Measurements from ENCODE around the gene ST3GAL5. TPM values are rescaled to one million over a fixed set of nuclear protein-coding genes. Genes with fewer than 3 reads are reported as not detected.

The ST3GAL5 gene
- total and polyA plus RNA-seq, 12 donors: 2.0 to 11.8 (median 3.8) TPM

- H3K4me3 ChIP-seq: peak overlapping the region in 2 of 10 donors; percentile 22 to 31
- H3K27me3 ChIP-seq: peaks cover 0 to 6% (median 0%) of the 10 kb centered on the region in 7 donors
- H3K4me1 ChIP-seq: peaks cover 0 to 12% (median 8%) of the 10 kb centered on the region in 9 donors
- 28 to 30% methylated on average over 20 of the region's 20 CpGs for WGBS, 2 donors
- no peaks in the 10 kb centered on the region for H3K36me3 ChIP-seq
- H3K9me3 ChIP-seq: no peaks in the 10 kb centered on the region
- H3K27ac ChIP-seq: peak overlapping the region in 1 of 10 donors; percentile 22
- ATAC-seq (peak; percentile 88 to 97 (median 93)), DNase-seq (peak; percentile 73 to 80)
- intact Hi-C loops (cut with DNase I): loop anchor here (1.0 to 5.0 kb wide), 6 partner anchors 45 to 254 kb away; partner anchors contain the start of gene ST3GAL5 (in 4 of the 10)
- TF ChIP-seq, protein P1, sequence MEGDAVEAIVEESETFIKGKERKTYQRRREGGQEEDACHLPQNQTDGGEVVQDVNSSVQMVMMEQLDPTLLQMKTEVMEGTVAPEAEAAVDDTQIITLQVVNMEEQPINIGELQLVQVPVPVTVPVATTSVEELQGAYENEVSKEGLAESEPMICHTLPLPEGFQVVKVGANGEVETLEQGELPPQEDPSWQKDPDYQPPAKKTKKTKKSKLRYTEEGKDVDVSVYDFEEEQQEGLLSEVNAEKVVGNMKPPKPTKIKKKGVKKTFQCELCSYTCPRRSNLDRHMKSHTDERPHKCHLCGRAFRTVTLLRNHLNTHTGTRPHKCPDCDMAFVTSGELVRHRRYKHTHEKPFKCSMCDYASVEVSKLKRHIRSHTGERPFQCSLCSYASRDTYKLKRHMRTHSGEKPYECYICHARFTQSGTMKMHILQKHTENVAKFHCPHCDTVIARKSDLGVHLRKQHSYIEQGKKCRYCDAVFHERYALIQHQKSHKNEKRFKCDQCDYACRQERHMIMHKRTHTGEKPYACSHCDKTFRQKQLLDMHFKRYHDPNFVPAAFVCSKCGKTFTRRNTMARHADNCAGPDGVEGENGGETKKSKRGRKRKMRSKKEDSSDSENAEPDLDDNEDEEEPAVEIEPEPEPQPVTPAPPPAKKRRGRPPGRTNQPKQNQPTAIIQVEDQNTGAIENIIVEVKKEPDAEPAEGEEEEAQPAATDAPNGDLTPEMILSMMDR (IDR thresholded peaks at IDR 0.05): peak; percentile 83 to 95 (median 94)
Observed at GRCh38 chr2:85826990-85827878, 61.6 kb downstream of the ST3GAL5 start.

DNA sequence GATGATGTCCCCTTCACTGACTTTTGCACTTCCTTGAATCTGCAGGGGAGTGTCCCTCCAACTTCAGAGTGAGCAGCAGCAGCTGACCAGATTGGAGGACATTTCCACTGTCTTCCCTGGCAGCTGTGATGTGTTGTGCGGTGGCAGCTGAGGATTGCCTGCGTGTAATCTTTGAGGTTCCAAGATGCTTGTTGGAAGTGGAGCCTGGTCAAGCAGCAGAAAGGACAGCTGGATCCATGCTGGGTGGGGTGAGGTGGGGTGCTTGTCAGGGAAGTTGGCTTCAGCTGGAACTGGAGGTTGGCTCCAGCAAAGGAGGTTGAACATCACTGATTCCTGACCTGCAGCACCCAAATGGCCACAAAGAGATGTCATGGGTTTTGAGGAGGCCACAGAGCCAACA is 64.8 kb downstream of the ST3GAL5 start:
- Histone ChIP-seq H3K27me3 (peaks cover 0 to 6% (median 0%) of the 10 kb centered on the region in 7 donors), H3K27ac (no peak overlapping the region), H3K4me1 (peaks cover 0 to 12% (median 8%) of the 10 kb centered on the region in 9 donors), H3K36me3 (no peaks in the 10 kb centered on the region), H3K9me3 (no peaks in the 10 kb centered on the region), H3K4me3 (no peak overlapping the region)
- 47 to 67% methylated on average over 2 of the region's 2 CpGs for WGBS, 2 donors
- DNase-seq (no peak), ATAC-seq (no peak)
- TF ChIP-seq, protein P1 (IDR thresholded peaks at IDR 0.05): no peak
- intact Hi-C loops (cut with DNase I): no loop called here

DNA sequence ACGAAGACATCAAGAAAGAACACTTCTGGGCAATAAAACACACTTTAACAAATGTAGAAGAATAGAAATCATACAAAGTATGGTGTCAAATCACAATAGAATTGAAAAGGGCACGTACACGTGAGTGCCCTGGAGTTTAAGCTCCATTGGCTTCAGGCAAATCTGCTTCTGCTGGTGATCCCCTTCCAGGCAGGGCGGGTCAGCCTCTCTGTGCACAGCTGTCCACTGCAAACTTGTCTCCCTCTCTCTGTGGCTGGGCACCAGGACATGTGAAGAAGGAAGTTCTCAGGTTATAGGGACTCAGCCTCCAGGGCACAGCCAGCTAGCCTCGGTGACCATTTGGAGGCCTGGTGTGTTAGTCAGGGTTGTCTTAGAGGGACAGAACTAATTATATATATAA is 66.0 kb downstream of the ST3GAL5 start:
- Histone ChIP-seq H3K9me3 (no peaks in the 10 kb centered on the region), H3K4me1 (peaks cover 0 to 10% (median 8%) of the 10 kb centered on the region in 9 donors), H3K27me3 (peaks cover 0 to 6% (median 0%) of the 10 kb centered on the region in 7 donors), H3K4me3 (no peak overlapping the region), H3K27ac (no peak overlapping the region), H3K36me3 (no peaks in the 10 kb centered on the region)
- WGBS, 2 donors: 91 to 97% methylated on average over 5 of the region's 5 CpGs
- intact Hi-C loops (cut with DNase I): no loop called here
- TF ChIP-seq, protein P1 (IDR thresholded peaks at IDR 0.05): no peak
- ATAC-seq: no peak
- DNase-seq: no peak

DNA sequence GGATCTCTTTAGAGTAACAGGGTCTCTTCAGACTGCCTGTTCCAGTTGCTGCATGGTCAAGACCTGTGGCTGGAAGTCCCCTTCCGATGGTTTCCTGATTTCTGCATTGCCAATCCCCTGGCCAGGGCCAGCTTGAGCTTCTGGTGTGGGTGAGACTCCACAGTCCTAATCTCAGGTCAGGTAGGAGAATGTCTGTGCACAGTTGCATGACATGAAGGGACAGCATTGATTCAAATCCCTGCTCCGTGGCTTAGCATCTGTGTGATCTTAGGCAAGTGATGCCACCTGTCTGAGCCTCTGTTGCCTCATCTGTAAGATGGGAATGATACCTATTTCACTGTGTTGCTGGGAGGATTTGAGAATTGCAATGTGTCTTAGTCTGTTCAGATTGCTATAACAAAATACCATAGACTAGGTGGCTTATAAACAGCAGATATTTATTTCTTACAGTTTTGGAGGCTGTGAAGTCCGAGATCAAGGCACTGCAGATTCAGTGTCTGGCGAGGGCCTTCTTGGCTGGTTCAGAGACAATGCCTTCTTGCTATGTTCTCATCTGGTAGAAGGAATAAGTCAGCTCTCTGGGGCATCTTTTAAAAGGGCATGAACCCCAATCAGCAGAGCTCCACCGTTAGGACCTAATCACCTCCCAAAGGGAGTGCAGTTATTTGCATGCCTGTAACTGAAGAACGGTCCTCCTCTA is 68.8 kb downstream of the ST3GAL5 start:
- Histone ChIP-seq H3K4me3 (no peak overlapping the region), H3K36me3 (no peaks in the 10 kb centered on the region), H3K27ac (no peak overlapping the region), H3K9me3 (no peaks in the 10 kb centered on the region), H3K4me1 (peaks cover 0 to 2% (median 0%) of the 10 kb centered on the region in 9 donors), H3K27me3 (no peaks in the 10 kb centered on the region)
- 74 to 82% methylated on average over 6 of the region's 6 CpGs for WGBS, 2 donors
- ATAC-seq (no peak), DNase-seq (no peak)
- intact Hi-C loops (cut with DNase I): loop anchor here in 1 of 10 donors (10.0 kb wide), 1 partner anchor 175 kb away; no protein-coding TSS in a partner anchor
- TF ChIP-seq, protein P1 (IDR thresholded peaks at IDR 0.05): no peak

All from heart right ventricle (tissue), 16 donors.